ENCODE data around the gene ZDHHC19. TPM values are rescaled to one million over a fixed set of nuclear protein-coding genes. Genes with fewer than 3 reads are reported as not detected.
"Not testable (repeated sequence)": the region's sequence is repeated elsewhere in the genome, so short reads cannot be mapped to it uniquely, and the experiment has no call there.

ZDHHC19 gene
- total RNA-seq, 1 donor from 2014 or later, result not detected

DNA sequence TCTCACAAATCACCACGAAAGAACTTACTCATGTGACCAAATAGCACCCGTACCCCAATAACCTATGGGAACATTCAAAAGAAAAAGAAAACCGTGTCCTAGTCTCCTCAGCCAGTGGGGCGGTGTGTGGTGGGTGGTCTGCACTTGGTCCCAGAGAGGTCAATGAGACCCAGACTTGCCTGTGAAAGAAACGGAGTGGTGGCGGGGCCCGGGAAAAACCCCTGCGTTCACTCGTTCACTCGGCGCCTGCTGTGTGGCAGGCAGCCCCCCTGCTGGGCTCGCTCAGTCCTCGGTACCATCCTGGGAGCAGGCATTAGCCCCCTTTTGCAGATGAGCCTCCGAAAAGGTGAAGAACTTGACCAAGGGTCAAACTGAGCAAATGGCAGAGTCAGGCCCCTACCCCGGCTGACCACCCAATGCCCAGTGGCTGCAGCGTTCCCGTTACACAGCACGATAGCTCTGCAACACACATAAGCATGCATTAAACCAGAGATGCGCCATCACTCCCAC, 36.0 kb downstream of the ZDHHC19 start:
- H3K27ac ChIP-seq (replicated peaks), result no peak overlapping the region
- TF ChIP-seq, protein P1, sequence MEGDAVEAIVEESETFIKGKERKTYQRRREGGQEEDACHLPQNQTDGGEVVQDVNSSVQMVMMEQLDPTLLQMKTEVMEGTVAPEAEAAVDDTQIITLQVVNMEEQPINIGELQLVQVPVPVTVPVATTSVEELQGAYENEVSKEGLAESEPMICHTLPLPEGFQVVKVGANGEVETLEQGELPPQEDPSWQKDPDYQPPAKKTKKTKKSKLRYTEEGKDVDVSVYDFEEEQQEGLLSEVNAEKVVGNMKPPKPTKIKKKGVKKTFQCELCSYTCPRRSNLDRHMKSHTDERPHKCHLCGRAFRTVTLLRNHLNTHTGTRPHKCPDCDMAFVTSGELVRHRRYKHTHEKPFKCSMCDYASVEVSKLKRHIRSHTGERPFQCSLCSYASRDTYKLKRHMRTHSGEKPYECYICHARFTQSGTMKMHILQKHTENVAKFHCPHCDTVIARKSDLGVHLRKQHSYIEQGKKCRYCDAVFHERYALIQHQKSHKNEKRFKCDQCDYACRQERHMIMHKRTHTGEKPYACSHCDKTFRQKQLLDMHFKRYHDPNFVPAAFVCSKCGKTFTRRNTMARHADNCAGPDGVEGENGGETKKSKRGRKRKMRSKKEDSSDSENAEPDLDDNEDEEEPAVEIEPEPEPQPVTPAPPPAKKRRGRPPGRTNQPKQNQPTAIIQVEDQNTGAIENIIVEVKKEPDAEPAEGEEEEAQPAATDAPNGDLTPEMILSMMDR (IDR thresholded peaks at IDR 0.05; ENCODE audit: borderline replicate concordance), result no peak
- no peaks in the 10 kb centered on the region for H3K36me3 ChIP-seq
- no peaks in the 10 kb centered on the region for H3K4me1 ChIP-seq
- intact Hi-C loops (cut with micrococcal nuclease), result no loop called here
- no peaks in the 10 kb centered on the region for H3K9me3 ChIP-seq (replicated peaks)
- H3K4me3 ChIP-seq, result no peak overlapping the region
- DNase-seq, result no peak
- H3K27me3 ChIP-seq (ENCODE audit: low read depth), result peaks cover 4% of the 10 kb centered on the region

DNA sequence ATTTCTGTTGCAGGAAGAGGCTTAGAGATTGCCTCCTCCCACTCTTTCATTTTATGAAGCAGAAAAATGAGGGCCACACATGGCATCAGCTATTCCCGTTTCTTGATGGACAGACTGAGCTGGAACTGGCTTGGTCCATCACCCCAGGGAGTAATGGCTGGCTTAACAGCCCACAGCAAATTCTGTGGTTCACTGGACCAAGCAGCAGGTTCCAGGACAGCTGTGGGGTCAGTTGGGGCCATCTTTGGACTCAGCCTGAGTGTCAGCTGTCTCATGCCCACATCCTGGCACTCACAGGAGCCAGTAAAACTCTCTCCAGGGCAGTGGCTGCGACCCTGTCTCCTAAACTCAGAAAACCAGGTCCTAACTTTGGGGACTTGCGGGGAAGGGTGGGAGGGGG, 36.5 kb downstream of the ZDHHC19 start:
- Histone ChIP-seq H3K27me3 (ENCODE audit: low read depth) (peaks cover under 1% of the 10 kb centered on the region), H3K9me3 (replicated peaks) (no peaks in the 10 kb centered on the region), H3K4me1 (no peaks in the 10 kb centered on the region), H3K4me3 (no peak overlapping the region), H3K36me3 (no peaks in the 10 kb centered on the region), H3K27ac (replicated peaks) (no peak overlapping the region)
- no peak for DNase-seq
- intact Hi-C loops (cut with micrococcal nuclease), result no loop called here
- TF ChIP-seq, protein P1 (IDR thresholded peaks at IDR 0.05; ENCODE audit: borderline replicate concordance), result no peak

DNA sequence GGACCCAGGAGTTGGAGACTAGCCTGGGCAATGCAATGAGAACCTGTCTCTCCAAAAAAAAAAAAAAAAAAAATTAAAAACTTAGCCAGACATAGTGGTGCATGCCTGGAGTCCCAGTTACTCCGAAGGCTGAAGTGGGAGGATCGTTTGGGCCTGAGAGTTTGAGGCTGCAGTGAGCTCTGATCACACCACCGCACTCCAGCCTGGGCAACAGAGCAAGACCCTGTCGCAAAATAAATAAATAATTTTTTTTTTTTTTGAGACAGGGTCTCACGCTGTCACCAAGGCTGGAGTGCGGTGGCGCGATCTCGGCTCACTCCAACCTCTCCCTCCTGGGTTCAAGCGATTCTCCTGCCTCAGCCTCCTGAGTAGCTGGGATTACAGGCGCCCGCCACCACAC, 40.9 kb downstream of the ZDHHC19 start:
- H3K4me3 ChIP-seq; DNase-seq; H3K27ac ChIP-seq (replicated peaks); H3K36me3 ChIP-seq; H3K27me3 ChIP-seq (ENCODE audit: low read depth); H3K9me3 ChIP-seq (replicated peaks); H3K4me1 ChIP-seq; intact Hi-C loops (cut with micrococcal nuclease): not testable (repeated sequence)

DNA sequence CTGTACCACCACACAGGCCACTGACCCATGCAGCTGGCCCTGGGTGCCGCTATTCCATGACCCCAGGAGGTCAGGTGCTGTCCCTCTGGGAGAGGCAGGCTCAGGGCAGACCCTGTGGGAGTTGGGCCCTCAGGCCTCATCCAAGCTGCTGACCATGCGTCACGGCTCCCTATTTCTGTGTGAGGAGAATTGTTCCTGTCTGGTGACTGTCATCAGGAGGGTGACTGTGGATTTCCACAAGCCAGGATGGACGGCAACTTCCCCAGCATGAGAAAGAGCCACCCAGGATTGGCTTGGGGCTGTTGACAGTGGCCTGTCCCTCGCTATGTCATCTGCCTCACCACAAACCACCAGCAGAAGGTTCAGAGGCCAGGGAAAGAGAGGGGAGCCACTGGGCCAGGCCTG, 41.4 kb downstream of the ZDHHC19 start:
- Histone ChIP-seq H3K4me3 (no peak overlapping the region), H3K27me3 (ENCODE audit: low read depth) (no peaks in the 10 kb centered on the region), H3K27ac (replicated peaks) (no peak overlapping the region), H3K9me3 (replicated peaks) (no peaks in the 10 kb centered on the region), H3K36me3 (no peaks in the 10 kb centered on the region), H3K4me1 (peaks cover 8% of the 10 kb centered on the region)
- no peak for DNase-seq
- intact Hi-C loops (cut with micrococcal nuclease), result no loop called here
- TF ChIP-seq, protein P1 (IDR thresholded peaks at IDR 0.05; ENCODE audit: borderline replicate concordance), result no peak

DNA sequence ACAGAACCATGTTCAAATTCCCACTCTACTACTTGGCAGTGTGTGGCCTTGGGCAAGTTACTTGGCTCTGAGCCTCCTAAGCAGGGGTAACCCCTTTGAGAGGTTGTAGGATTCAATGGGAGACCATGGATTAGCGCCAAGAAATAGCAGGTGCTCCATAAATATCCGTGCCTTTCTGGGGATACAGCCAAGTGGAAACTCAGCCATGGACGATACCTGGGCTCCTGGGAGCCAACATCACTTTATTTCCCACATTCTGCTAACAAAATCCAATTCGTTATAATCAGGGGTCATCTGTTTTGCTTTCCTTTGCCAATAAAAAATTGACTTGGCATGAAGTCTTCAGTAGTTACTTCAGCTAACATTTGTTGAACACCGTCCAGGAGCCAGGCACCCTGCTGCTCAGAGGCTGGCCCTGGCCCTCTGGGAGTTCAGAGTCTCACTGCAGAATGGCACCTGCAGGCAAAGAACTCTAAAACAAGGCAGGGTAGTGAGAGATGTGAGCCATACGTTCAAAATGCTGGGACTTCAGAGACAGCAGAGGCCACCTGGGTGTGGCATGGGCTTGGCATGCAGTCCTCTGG, 42.3 kb downstream of the ZDHHC19 start:
- intact Hi-C loops (cut with micrococcal nuclease), result no loop called here
- no peak overlapping the region for H3K4me3 ChIP-seq
- peaks cover 11% of the 10 kb centered on the region for H3K4me1 ChIP-seq
- H3K27ac ChIP-seq (replicated peaks), result no peak overlapping the region
- H3K36me3 ChIP-seq, result no peaks in the 10 kb centered on the region
- no peak for DNase-seq
- TF ChIP-seq, protein P1 (IDR thresholded peaks at IDR 0.05; ENCODE audit: borderline replicate concordance), result no peak
- no peaks in the 10 kb centered on the region for H3K9me3 ChIP-seq (replicated peaks)
- no peaks in the 10 kb centered on the region for H3K27me3 ChIP-seq (ENCODE audit: low read depth)

DNA sequence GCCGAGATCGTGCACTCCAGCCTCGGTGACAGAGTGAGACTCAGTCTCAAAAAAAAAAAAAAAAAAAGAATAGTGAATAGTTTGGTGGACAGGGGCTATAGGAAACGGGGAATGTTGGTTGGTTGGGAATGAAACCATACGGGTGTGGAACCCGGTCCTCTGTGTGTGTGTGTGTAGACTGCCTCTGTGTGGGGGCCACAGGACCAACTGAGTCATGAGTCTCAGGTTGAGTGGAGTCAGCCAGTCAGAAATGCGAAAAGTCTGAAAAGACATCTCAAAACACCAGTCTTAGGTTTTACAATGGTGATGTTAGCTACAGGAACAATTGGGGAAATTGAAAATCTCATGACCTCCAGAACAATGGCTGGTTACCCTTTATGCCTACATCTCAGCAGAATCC, 44.5 kb downstream of the ZDHHC19 start:
- no peaks in the 10 kb centered on the region for H3K36me3 ChIP-seq
- H3K27ac ChIP-seq (replicated peaks), result no peak overlapping the region
- peaks cover 19% of the 10 kb centered on the region for H3K4me1 ChIP-seq
- H3K9me3 ChIP-seq (replicated peaks), result no peaks in the 10 kb centered on the region
- TF ChIP-seq, protein P1 (IDR thresholded peaks at IDR 0.05; ENCODE audit: borderline replicate concordance), result no peak
- no peak overlapping the region for H3K4me3 ChIP-seq
- intact Hi-C loops (cut with micrococcal nuclease), result no loop called here
- no peak for DNase-seq
- H3K27me3 ChIP-seq (ENCODE audit: low read depth), result no peaks in the 10 kb centered on the region

All from left ventricle myocardium inferior (tissue), 1 donor.